ENCODE data around the gene PRKAA2.

Gene PRKAA2

GRCh38 chr1:56726706-56727105 is 81.6 kb downstream of the PRKAA2 start:
- no peak for DNase-seq

GRCh38 chr1:56728964-56729363 is 83.8 kb downstream of the PRKAA2 start:
- no peak for DNase-seq

GRCh38 chr1:56745231-56745630 is 100.1 kb downstream of the PRKAA2 start:
- DNase-seq, result no peak

- no peak for DNase-seq
These were observed 109.8 kb downstream of the PRKAA2 start for GRCh38 chr1:56754708-56755479.

- no peak for DNase-seq
These were observed 110.8 kb downstream of the PRKAA2 start for GRCh38 chr1:56755911-56756310.

GRCh38 chr1:56758135-56758534 is 113.0 kb downstream of the PRKAA2 start:
- DNase-seq, result no peak

- no peak for DNase-seq
These were observed 113.7 kb downstream of the PRKAA2 start for GRCh38 chr1:56758794-56759193.
